HUDEP-2 (cell line): ENCODE results near the gene MED17.
A peak's percentile ranks its signal among the peaks of the same experiment; 100 is the strongest.

Experiments
- DNase-seq, 76 experiments: peaks; one replicate each; lab custom pipeline; 2025; ENCODE audit not compliant: unreplicated experiment in 76 of 76; lab: John Stamatoyannopoulos, UW

MED17 gene

DNA sequence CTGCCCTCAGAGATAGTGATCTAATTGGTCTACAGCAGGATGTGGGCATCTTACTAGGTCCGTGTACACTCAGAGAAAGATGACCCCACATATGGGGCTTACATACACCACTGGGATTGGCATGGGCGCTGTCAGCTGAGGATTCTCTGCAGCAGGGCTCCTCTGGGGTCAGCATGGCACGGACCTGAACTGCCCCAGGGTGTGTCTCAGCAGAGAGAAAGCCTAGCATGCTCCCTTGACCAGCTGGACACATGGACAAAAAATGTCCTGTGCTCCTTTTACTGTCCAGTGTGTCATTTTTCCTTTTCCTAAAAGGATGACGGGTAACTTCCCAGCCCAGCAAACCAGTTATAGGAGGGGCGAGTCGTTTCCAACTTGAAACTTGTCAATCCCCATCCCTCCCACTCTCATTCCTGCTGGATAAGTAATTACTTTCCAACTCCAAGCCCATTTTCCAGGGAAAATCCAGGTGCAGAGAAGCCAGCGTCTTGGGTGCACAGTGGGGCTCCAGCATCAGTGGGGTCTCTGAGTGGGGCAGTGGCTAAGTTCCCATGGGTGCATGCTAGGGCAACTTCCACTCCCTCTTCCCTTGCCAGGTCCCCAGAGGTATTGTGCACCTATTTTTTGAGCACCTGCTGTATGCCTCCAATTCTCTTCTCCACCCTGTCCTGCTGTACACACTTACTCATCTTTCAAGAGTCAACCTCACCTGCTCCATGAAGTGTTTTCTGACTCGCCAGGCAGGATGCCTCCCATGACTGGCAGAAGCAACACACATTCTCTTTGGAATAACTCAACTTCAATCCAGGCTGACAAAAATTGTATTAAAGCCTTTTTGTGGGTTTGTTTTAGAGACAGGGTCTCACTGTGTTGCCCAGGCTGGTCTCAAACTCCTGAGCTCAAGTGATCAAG lies 61.4 kb downstream of the MED17 start:
- no peak for DNase-seq

- no peak for DNase-seq
Measured at GRCh38 chr11:93846411-93846810, 62.3 kb downstream of the MED17 start.

DNA sequence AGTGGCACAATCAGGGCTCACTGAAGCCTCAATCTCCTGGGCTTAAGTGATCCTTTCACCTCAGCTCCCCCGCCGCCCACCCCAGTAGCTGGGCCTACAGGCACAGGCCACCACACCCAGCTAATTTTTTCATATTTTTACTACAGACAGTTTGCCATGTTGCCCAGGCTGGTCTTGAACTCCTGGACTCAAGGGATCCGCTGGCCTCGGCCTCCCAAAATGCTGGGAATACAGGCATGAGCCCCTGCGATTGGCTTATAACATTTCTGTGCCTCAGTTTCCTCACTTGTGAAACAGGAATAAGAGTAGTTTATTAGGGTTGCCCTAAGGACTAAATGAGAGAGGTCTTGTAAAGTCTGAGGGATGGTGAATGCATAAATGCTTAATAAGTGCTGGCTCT lies 65.1 kb downstream of the MED17 start:
- no peak for DNase-seq

DNA sequence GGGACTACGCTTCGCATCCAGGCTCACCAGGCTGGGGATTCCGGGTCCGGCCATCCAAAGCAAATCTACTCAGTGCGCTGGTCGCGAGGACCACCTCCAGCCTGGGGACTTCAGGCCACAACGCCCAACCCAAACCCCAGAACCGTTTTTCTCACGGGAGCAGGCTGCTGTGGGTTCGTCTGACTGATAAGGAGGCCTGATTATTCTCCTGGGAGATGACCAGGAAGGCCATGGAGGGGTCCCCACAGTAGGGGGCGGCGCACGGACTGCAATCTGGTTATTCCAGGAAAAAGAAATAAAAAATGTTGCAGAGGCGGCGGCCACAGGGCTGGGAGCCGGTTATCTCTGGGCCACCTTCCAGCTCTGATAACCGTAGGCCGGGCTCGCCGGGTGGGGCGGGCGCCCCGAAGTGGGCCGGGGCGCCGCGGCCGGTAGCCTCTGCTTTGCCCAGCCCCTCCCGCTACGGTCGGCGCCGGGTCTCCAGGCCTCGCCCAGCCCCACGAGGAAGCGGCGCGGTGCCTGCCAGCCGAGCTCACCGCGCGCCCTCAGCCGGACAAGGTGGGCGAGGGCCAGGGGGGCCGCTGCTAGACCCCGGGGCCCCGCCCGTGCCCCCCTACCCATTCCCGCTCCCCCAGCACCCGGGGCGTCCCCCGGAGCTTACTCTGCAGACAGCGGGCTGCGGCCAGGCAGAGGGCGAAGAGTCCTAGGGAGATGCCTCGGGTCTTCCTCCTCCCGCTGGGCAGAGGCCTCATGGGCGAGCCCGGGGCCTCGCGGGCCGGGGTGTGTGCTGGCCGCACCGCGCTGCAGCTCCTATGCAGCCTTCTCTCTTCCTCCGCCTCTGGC lies 65.9 kb downstream of the MED17 start:
- DNase-seq, result peak in 17 of 76 experiments; percentile 3 to 37 (median 15)

DNA sequence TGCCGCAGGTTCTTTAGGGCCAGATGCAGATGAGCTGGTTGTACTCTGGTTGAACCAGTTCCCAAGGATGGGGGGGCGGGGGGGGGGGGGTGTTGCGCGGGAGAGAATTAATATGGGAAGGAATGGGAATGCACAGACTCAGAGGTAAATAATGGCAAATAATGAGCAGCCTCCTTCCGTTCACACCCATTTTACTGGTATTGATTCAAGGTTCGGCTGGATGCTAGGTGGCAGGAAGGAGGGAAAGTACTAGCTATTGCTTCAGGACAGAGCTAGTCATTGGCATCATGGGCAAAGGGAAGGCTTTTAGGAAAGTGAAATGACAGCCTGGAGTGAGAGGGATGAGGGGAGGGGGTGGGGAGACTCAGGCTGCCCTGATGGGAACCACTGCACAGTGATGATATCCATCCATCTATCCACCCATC lies 66.5 kb downstream of the MED17 start, which contains the start of gene VSTM5:
Gene VSTM5, minus strand, starts transcription at position 25 of the 425 bp plus-strand sequence. CDS start 116 bp downstream, outside the sequence.
- DNase-seq, result no peak

GRCh38 chr11:93852242-93852641 lies 68.2 kb downstream of the MED17 start:
- DNase-seq, result no peak

- no peak for DNase-seq
Measured at GRCh38 chr11:93857413-93858120, 73.5 kb downstream of the MED17 start.

DNA sequence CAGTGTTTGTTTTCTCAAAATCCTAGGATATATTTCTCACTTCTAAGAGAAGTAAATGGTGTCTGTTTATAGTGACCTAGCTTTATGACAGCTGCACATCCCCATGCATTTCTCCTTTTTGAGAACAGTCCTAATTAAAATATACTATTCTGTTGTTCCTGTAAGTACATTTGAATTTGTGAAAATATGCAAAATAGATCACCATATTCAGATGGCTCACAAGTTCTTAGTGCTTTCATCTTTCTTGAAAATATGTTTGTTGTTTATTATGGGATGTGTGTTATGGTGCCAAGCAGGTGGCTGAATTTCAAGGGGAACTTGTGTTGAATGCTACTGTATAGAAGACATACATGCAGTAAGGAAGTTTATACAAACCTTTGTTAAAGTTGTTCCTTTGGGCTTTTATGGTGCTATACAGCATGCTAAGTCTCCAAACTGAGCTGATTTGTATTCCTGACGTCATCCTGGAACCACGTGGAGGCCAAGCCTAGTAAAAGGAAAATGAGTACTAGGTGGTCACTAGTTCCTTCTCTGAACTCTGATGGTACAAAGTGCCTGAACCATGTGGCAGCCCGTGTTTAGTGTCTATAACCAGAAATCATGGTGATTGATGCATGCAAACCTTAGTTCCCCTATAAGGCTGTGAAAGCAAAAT lies 74.2 kb downstream of the MED17 start:
- no peak for DNase-seq

DNA sequence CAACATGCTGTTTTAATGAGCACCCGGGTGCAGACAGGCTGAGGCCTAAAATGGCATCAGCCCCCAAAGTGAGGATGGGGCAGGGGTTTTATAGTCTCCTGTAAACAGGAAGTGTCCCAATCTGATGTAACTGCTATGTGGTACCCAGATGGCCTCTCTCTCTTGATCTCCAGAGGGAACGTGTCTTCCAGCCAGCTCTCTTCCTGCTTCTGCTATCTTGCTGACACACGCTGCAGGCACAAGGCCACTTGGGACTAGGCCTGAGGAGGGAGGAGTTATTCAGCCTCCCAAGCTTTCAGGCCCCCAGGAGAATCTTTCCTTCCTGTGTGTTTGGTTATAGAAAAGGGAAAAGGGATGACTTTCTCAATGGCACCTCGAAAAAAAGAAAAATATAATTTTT lies 77.7 kb downstream of the MED17 start:
- no peak for DNase-seq
